EL (cell line): Measurements from ENCODE around the gene HNRNPH2.
A peak's percentile ranks its signal among the peaks of the same experiment; 100 is the strongest.

Experiments used
- DNase-seq: peaks from one replicate; pipeline ENCODE4 v3.0.0-alpha.2; 2016

Gene HNRNPH2

GRCh38 chrX:101407748-101408531 is at the start of gene HNRNPH2, which contains the start of gene GLA:
Gene HNRNPH2, plus strand, starts transcription at chrX:101408222. Its CDS starts 3,767 bp downstream, at chrX:101411989.
Gene GLA, minus strand, starts transcription at chrX:101407925. Its CDS starts 22 bp downstream, at chrX:101407903.
- DNase-seq: peak; percentile 97

GRCh38 chrX:101359966-101360365 is 48.1 kb upstream of the HNRNPH2 start:
- peak; percentile 23 for DNase-seq

GRCh38 chrX:101360390-101360789 is 47.6 kb upstream of the HNRNPH2 start:
- DNase-seq: no peak

GRCh38 chrX:101362116-101362515 is 45.9 kb upstream of the HNRNPH2 start:
- no peak for DNase-seq

- DNase-seq: no peak
Observed at GRCh38 chrX:101362757-101363156, 45.3 kb upstream of the HNRNPH2 start.

- no peak for DNase-seq
Observed at GRCh38 chrX:101365301-101365795, 42.7 kb upstream of the HNRNPH2 start.

- no peak for DNase-seq
Observed at GRCh38 chrX:101368800-101369199, 39.2 kb upstream of the HNRNPH2 start.

GRCh38 chrX:101369687-101370086 is 38.3 kb upstream of the HNRNPH2 start:
- no peak for DNase-seq

GRCh38 chrX:101370888-101371504 is 37.0 kb upstream of the HNRNPH2 start:
- DNase-seq: no peak

- no peak for DNase-seq
Observed at GRCh38 chrX:101377547-101377946, 30.5 kb upstream of the HNRNPH2 start.

GRCh38 chrX:101383679-101384205 is 24.3 kb upstream of the HNRNPH2 start:
- DNase-seq: no peak

GRCh38 chrX:101385026-101385684 is 22.9 kb upstream of the HNRNPH2 start:
- DNase-seq: no peak

GRCh38 chrX:101385795-101386541 is 22.1 kb upstream of the HNRNPH2 start, which contains the start of gene BTK:
Gene BTK, minus strand, starts transcription at chrX:101386191. Its CDS starts 10,907 bp downstream, at chrX:101375284.
- DNase-seq: no peak

GRCh38 chrX:101386542-101386885 is 21.5 kb upstream of the HNRNPH2 start:
- no peak for DNase-seq

- DNase-seq: no peak
Observed at GRCh38 chrX:101388604-101389003, 19.4 kb upstream of the HNRNPH2 start.

- peak; percentile 92 for DNase-seq
Observed at GRCh38 chrX:101390664-101391525, 17.1 kb upstream of the HNRNPH2 start, which contains the start of gene RPL36A. Gene RPL36A, plus strand, starts transcription at chrX:101391011. Its CDS starts 33 bp downstream, at chrX:101391044.

- DNase-seq: no peak
Observed at GRCh38 chrX:101391831-101392230, 16.2 kb upstream of the HNRNPH2 start.

GRCh38 chrX:101393530-101394305 is 14.3 kb upstream of the HNRNPH2 start:
- DNase-seq: no peak

- no peak for DNase-seq
Observed at GRCh38 chrX:101394372-101394771, 13.7 kb upstream of the HNRNPH2 start.

GRCh38 chrX:101395789-101396188 is 12.2 kb upstream of the HNRNPH2 start:
- DNase-seq: no peak

- no peak for DNase-seq
Observed at GRCh38 chrX:101397779-101398178, 10.2 kb upstream of the HNRNPH2 start.
